Raji (cell line): ENCODE data around the gene WFIKKN1.

ENCODE experiments used
- POLR2A ChIP-seq: IDR thresholded peaks from 2 replicates; pipeline ENCODE4 v1.6.1; 2011; ENCODE audit warnings: low read depth, low read length, control low read depth; ENCODE audit not compliant: insufficient read depth

The WFIKKN1 gene

DNA sequence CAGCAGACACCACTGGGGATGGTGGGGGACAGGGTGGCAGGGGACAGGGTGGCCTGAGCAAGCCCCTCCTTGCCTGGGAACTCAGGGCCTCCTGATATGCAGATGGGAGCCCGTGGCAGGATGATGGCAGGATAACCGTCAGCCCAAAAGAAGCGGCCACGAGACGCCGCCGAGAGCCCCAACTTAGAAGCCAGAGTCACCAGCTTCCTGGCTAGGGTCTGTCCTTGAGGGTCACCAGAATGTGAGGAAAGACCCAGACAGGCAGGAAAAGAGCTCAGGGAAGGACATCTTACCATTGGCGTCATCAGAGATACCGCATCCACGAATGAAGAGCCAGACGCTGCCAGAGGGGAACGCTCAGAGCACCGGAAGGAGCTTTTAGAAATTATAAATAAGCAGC lies 21.5 kb upstream of the WFIKKN1 start:
- no peak for TF ChIP-seq POLR2A

DNA sequence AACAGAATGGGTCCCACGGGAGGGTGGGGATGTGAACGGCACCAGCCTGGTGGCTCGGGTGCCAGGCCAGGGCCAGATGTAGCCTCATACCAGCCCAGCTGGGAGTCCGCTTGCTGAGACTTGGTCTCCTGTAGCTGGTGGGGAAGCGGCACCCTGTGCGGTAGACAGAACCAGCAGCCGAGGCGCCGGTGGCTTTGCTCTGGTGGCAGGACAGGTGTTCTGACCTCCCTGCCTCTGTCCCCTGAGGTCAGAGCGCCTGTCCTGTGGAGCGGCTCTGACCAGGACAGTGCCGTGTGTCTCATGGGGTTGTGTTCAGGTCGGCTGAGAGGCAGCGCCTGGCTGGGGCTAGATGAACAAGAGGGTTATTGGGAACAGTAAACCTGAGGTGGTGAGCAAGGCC lies 20.8 kb upstream of the WFIKKN1 start:
- no peak for TF ChIP-seq POLR2A

DNA sequence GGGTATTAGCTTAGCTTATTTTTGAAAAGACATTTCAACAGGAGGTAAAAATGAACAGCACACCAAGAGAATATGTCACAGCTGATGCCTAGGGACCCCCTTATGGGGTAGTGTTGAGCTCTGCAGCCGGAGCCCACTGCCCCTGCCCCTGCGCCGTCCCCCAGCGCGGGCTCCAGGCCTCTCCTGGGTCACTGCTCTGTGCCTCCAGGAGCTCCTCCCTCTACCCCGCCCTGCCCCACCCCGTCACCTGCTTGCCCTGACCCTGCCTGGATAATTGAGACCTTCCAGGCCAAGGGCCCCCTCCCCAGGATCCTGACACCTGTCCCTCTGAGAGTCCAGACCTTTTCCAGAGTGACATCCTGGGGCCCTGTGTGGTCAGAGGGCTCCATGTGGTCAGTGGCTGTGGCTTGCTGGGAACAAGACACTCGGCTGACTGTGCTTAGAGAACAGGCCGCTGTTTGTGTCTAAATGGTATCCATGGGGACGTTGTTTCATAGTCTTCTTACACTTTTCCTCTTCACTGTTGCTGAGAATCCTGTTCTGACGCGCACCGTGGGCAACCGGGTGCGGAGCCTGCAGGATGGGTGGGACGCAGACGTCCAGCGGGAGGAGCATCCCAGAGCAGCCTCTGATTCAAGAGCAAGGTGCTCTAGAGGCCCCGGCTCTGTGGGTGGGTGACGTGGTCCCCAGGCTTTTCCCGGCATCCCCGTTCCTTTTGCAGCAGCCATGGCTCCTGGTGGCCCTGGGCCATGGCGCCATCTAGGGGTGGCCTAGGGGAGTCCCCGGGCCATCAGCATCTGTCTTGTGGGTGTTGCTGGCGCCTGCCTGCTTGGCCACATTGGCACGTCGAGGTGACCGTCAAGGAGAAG lies 20.0 kb upstream of the WFIKKN1 start:
- no peak for TF ChIP-seq POLR2A

DNA sequence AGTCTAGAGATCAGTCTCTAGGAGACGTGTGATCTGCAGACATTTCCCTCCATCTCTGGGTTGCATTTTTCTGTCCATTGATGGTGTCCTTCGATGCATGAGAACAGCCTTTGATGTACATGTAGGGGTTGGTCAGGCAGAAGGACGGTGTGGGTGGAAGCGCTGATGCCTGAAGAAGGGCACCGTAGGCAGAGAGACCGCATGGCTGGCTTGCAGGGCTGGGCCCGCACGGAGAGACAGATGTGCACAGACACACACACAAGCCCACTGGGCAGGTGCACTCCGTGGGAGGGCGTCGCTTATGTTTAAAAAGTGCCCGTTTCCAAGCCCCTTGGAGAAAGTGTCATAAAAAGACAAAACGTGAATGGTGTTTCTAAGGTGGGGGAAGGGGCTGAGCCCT lies 15.7 kb upstream of the WFIKKN1 start:
- TF ChIP-seq POLR2A, result no peak

DNA sequence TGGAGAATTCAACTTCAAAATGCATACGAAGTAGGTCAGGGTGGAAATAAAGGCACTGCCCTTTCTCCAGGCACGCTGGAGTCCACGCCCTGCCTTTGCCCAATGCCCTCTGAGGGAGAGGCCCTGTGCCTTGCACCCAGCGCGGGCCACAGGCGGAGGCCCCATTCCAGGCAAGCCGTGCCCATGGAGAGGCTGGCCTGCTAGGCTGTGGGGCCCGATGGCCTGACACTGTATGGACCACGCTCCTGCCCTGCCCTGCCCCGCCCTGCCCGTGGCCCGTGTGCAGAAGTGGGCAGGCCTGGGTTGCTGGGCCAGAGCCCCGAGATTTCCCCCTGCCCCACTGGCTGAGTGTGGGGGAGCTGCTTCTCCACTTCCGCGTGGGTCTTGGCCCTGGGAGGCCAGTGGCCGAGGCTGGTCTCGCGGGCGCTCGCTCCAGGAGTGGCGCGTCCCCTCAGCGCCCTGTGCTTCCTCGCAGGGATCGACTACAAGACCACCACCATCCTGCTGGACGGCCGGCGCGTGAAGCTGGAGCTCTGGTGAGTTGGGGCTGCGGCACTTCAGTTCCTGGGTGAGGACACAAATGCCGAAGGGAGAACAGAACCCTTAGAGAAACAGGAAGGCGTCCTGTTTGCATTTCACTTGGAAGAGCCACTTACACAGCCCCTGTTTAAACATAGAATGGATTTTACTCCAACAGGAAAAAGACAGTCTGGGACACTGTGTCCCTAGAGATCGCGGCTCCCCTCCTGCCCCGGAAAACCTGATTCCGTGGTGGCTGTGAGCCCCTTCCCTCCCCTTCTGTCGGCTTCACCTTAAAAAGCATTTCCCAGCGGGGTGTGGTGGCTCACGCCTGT lies 13.8 kb upstream of the WFIKKN1 start:
- TF ChIP-seq POLR2A, result no peak

DNA sequence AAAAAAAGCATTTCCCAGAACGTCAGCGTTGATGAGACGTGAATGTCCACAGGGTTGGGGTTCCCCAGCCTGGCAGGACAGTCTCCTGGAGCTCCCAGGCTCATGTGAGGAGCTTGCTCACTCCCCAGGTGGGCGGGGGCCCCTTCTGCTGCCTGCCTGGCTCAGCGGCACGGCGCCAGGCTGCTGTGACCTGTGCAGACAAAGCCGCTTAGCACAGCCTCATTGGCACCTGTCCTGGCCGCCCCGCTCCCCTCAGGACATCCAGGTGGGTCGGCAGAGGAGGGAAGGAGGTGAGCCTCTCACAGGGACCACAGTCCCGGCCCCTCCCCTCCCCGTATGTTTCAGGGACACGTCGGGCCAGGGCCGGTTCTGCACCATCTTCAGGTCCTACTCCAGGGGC lies 12.9 kb upstream of the WFIKKN1 start:
- no peak for TF ChIP-seq POLR2A

DNA sequence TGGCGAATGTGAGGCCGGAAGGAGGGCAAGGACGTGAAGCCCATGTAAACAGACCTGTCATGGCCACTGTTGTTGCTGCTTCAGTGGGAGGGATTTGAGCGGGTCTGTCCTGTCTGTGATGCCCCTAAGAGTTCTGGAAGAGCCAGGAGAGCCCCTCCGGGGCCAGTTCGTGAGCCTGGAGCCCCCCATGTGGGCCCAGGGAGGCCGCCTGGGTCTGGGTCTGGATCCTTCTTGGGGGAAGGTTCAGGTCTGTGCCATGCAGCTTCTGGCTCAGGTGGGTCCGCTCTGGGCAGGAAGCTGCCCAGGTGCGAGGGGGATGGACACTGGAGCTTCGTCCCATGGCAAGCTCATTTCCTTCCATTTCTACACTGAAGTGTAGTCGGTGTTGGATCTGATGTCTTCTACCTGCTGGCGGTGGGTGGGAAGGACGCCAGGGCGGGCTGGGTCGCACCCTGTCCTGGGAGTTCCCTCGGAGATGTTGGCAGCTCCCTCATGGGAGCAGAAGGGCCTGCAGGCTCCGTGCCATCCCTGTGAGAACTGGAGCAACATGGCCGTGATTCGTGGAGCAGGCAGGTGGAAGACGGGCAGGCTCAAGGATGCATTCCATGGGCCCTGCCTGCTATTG lies 11.2 kb upstream of the WFIKKN1 start:
- no peak for TF ChIP-seq POLR2A

DNA sequence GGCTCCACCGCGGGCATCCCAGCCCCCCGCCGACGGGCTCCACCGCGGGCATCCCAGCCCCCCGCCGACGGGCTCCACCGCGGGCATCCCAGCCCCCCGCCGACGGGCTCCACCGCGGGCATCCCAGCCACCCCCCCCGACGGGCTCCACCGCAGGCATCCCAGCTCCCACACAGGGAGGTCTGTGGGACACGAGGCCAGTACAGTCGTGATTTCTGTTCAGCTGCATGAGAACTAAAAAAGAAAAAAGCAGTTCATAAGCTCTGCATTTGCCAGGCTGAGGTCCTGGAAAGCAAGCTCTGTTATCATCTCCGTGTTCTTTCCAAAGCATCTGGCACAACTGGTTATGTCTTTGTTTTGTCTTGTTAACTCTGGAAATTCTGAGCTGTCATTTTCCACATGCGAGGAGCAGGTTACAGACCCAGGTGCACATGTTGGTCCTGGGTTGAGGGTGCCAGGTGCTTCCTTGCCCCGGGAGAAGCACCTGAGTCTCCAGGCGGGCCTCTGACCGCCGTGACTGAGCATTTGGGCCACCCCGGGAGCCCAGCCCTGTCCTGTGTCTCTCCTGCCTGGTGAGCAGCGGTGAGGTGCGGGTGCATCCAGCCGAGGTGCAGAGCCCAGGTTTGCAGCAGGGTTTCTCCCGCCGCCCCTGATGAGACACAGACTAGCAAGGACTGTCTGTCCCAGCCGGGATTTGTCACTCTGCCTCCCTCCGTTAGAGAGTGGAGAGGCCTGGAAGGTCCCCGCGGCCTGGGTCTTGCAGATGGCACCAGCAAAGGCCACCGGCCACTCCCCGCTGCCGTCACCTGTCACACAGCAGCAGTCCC lies 9.9 kb upstream of the WFIKKN1 start:
- TF ChIP-seq POLR2A, result no peak

DNA sequence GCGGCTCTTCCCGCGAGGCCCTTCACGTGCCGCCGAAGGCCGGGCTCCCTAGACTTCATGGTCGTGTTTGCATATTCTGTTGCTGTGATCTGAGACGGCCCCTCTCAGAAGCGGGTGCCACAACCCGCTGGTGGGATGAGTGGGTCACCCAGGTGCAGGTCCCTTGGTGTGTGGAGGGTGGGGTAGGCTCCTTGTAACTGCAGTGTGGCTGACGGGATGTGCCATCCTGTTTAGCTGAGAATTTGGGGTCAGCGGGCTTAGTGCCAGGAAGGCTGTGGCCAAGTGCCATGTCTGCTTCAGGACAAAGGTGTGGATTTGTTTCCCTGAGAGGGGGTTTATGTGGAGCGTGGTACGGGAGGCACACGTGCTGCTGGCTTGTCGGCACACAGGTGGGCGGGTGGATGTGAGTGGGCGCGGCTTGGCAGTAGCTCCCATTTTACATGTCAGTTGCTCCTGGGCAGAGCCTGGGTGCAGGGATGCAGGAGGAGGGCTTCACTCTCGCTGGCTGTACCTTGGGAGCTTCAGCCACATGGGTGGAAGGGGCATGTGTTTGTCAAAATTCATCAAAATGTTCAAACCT lies 9.2 kb upstream of the WFIKKN1 start:
- TF ChIP-seq POLR2A, result no peak

DNA sequence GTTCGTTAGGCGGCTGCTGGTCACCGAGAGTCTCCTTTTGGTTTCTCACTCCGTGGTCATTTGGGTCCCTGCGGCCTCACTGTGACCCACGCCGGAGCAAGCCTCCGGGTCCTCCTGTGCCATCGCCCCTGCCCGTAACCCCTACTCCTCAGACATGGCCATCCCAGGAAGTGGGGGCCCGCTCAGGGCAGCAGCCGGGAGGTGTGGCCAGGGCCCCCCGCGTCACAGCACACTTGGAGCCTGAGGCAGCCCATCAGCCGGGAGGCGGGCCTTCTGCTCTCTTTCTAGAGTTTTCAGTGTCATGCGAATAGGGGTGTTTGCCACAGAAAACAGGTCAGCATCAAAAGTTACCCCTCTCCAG lies 7.9 kb upstream of the WFIKKN1 start:
- TF ChIP-seq POLR2A, result no peak

DNA sequence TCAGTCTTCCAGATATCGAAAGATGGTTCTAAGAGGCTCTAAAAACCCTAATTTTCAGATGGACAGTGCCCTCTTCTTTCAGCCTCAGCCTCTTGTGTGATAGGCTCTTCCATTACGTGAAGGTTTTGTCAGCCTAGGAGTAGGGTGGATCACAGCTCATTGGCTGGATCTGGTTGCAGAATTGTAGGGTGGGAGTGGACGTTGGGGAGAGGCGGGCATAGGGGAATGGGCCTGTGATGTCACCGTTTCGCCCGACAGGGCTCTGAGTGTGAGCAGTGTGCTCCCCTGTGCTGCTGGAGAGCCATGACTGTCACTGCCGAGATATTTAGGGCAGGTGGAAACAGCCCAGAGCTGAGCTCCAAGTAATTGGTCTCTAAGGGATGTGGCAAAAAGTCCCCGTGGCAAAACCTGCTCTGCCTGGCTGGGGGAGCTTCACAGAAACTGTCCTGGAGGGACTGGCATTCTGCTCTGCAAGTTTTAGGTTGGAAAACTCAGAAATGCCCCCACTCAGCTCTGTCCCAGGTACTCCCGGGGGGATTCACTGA lies 6.2 kb upstream of the WFIKKN1 start:
- TF ChIP-seq POLR2A, result no peak

DNA sequence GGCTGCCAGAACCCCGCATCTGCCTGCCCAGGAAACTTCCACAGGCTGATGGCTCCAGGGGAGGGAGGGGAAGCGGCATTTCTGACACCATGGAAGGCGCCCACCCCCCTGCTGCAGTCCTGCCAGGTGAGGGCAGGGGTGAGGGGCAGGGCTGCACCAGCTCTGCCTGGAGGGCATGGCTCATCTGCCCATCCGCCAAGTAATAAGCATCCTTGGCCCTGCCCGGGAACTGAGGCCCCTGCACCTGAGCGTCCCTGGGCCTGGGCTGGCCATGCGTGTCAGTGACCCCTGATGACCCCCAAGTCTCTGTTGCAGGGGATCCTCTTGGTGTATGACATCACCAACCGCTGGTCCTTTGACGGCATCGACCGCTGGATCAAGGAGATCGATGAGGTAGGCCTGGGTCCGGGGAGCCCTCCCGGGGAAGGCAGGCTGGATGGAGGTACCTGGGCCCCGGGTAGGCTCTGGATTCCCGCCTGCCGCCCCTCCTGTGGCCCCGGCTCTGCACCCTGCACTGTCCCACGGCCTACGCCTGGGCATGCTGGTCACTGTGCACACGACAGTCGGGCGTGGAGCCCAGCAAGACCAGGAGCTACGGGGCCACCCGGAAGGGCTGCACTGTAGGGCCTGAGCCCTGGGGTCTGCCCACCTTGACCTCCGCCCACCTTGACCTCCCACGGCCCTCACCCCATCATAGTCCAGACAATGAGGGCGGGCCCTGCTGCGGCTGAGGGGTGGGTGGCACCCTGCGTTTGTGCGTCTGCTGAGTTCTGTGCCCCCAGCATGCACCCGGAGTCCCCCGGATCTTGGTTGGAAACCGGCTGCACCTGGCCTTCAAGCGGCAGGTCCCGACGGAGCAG lies 5.4 kb upstream of the WFIKKN1 start:
- no peak for TF ChIP-seq POLR2A

DNA sequence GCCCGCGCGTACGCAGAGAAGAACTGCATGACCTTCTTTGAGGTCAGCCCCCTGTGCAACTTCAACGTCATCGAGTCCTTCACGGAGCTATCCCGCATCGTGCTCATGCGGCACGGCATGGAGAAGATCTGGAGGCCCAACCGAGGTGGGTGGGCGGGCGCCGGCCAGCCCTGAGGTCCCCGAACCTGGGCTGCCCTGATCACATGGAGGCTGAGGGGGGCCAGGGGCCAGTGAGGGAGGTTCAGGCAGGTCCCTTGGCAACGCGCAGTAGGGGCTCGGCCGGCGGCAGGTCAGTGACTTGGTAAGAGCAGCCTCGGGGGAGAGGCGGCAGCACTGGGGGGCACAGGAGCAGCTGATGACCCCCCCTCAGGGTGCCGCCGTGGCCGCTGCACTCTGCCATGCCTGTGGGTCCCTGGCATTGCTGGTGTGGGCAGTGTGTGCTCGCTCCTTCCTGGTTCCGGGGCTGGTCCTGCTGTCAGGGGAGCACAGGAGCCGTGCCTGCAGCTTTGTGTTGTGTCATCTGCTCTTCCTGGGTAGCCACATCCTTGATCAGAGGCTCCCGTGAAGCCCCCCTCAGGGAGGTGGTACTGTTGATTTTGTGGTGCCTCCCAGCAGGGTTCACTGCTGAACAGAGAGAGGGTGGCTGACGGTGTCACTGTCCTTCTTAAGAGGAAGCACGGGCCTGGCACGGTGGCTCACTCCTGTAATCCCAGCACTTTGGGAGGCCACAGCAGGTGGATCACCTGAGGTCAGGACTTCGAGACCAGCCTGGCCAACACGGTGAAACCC lies 4.6 kb upstream of the WFIKKN1 start:
- no peak for TF ChIP-seq POLR2A
